HG03565 (cell line): ENCODE measurements around the gene RSPO4.

ENCODE experiments used
- ATAC-seq: cut with Tn5 transposase; IDR thresholded peaks from one replicate; pipeline ENCODE4 v1.9.1; 2021; ENCODE audit warnings: mild to moderate bottlenecking, moderate library complexity; ENCODE audit not compliant: unreplicated experiment

RSPO4 gene

GRCh38 chr20:971346-971745 lies 30.8 kb downstream of the RSPO4 start:
- no peak for ATAC-seq

GRCh38 chr20:969868-970267 lies 32.2 kb downstream of the RSPO4 start:
- no peak for ATAC-seq

- no peak for ATAC-seq
Observed at GRCh38 chr20:967796-968742, 34.0 kb downstream of the RSPO4 start.

- ATAC-seq = no peak
Observed at GRCh38 chr20:965956-966355, 36.2 kb downstream of the RSPO4 start.

- ATAC-seq = no peak
Observed at GRCh38 chr20:963795-964194, 38.3 kb downstream of the RSPO4 start.

GRCh38 chr20:962683-963082 lies 39.4 kb downstream of the RSPO4 start:
- ATAC-seq = no peak

- ATAC-seq = no peak
Observed at GRCh38 chr20:962223-962622, 39.9 kb downstream of the RSPO4 start.

GRCh38 chr20:961768-962167 lies 40.3 kb downstream of the RSPO4 start:
- ATAC-seq = no peak

GRCh38 chr20:959996-960615 lies 42.0 kb downstream of the RSPO4 start:
- no peak for ATAC-seq

GRCh38 chr20:958936-959815 lies 42.9 kb downstream of the RSPO4 start:
- ATAC-seq = no peak

- no peak for ATAC-seq
Observed at GRCh38 chr20:957544-957943, 44.6 kb downstream of the RSPO4 start.

- ATAC-seq = no peak
Observed at GRCh38 chr20:956330-956951, 45.7 kb downstream of the RSPO4 start.

- no peak for ATAC-seq
Observed at GRCh38 chr20:955656-956055, 46.5 kb downstream of the RSPO4 start.

- ATAC-seq = no peak
Observed at GRCh38 chr20:955111-955510, 47.0 kb downstream of the RSPO4 start.

- no peak for ATAC-seq
Observed at GRCh38 chr20:953742-954141, 48.4 kb downstream of the RSPO4 start.

GRCh38 chr20:952196-952795 lies 49.8 kb downstream of the RSPO4 start:
- ATAC-seq = no peak

GRCh38 chr20:951384-952169 lies 50.5 kb downstream of the RSPO4 start:
- ATAC-seq = no peak

GRCh38 chr20:949717-950116 lies 52.4 kb downstream of the RSPO4 start:
- no peak for ATAC-seq

GRCh38 chr20:946826-947225 lies 55.3 kb downstream of the RSPO4 start:
- no peak for ATAC-seq

GRCh38 chr20:945841-946240 lies 56.3 kb downstream of the RSPO4 start:
- no peak for ATAC-seq
